PC-3 (cell line): ENCODE data around the gene NECTIN3.

Source experiments
- CTCF ChIP-seq: fragments of 300-600 bp; sonication (generic); conservative IDR thresholded peaks from 2 replicates; pipeline ENCODE4 v1.5.1; 2017; ENCODE audit warnings: antibody characterized with exemption, low read depth, mild to moderate bottlenecking, low read length
- EZH2 ChIP-seq: fragments of 300-600 bp; sonication (generic); IDR thresholded peaks from one replicate; pipeline ENCODE4 v1.6.1; 2017; ENCODE audit warnings: antibody characterized with exemption, mild to moderate bottlenecking, low read length; ENCODE audit not compliant: unreplicated experiment
- EZH2phosphoT487 ChIP-seq: fragments of 300-600 bp; sonication (generic); IDR thresholded peaks from 2 replicates; pipeline ENCODE4 v1.6.1; 2018; ENCODE audit warnings: mild to moderate bottlenecking, antibody characterized with exemption, low read length, borderline replicate concordance

GRCh38 chr3:111152496-111152895 lies 80.9 kb downstream of the NECTIN3 start:
- TF ChIP-seq EZH2phosphoT487 (no peak), CTCF (no peak), EZH2 (no peak)
